GM12874 (cell line): Measurements from ENCODE around the gene SHANK1.

Experiments used
- TF ChIP-seq, protein P1 (sequence below): IDR thresholded peaks from 2 replicates; pipeline ENCODE4 v1.5.1; 2011; ENCODE audit warnings: low read depth, mild to moderate bottlenecking, control low read depth, low read length, moderate library complexity; ENCODE audit not compliant: insufficient read depth

The SHANK1 gene

DNA sequence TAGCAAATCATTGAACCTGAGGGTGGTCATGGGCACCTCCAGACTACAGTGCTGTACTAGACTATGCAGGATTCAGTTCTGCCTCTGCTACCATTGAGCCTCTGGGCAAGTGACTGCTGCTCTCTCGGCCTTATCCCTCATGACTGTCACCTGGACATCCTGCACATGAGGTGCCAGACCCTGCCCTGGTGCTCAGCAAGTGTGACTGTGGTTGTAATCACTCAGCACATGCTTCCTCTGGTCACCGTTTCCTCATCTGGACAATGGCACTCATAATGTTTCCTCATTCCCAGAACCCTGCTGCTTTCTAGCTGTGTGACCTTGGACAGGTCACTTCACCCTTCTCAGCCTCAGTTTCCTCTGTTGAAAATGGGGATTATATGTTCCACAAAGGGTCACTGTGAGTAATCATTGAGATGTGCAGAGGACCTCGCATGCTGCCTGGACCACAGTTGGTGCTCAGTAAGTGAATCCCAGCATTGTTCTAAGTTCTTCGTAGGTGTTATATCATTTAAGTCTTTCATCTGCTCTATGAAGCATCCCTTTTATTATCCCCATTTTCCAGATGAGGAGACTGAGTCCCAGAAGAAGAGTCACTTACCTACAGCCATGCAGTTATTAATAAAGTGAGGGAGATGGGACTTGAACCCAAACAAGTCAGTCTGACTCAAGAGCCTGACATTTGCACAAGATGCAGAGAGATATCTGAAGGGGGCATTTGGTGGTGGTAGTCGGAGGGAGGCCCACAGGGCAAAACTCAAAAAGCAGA lies 83.1 kb downstream of the SHANK1 start:
- TF ChIP-seq, protein P1, sequence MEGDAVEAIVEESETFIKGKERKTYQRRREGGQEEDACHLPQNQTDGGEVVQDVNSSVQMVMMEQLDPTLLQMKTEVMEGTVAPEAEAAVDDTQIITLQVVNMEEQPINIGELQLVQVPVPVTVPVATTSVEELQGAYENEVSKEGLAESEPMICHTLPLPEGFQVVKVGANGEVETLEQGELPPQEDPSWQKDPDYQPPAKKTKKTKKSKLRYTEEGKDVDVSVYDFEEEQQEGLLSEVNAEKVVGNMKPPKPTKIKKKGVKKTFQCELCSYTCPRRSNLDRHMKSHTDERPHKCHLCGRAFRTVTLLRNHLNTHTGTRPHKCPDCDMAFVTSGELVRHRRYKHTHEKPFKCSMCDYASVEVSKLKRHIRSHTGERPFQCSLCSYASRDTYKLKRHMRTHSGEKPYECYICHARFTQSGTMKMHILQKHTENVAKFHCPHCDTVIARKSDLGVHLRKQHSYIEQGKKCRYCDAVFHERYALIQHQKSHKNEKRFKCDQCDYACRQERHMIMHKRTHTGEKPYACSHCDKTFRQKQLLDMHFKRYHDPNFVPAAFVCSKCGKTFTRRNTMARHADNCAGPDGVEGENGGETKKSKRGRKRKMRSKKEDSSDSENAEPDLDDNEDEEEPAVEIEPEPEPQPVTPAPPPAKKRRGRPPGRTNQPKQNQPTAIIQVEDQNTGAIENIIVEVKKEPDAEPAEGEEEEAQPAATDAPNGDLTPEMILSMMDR: no peak

DNA sequence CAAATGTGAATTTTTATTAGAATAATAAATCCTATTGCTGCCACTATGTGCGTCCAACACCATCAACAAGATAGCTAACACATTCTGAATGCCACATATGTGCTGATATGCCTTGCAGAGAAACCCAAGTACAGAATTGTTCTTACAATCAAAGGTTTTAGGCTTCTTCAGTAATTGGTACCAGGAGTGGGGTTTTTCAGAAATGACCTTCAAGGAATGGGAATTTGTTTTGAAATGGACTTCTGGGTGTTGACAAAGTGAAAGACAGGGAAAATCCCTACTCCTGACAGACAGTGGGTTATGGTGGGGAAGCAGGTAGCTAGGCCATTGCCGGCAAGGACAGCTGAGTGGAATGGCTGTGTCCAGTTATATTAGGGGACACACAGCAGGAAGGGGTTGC lies 85.6 kb downstream of the SHANK1 start:
- TF ChIP-seq, protein P1: no peak

DNA sequence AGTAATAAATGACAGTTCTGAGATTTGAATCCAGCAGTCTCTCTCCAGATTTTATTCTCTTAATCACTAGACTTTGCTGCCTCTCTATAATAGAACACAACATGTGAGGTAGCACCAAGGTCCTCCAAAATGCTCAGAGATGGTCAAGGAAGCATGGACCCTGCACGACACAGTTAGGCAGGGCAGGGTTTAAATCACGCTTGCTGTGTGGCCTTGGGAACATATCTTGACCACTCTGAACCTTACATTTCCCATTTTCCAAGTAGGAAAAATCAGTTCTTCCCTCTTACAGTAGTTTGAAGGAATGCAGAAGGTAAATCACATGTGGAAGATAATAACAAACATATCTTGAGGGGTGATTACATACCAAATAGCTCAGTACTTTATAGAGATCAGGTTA lies 86.2 kb downstream of the SHANK1 start:
- TF ChIP-seq, protein P1: no peak

DNA sequence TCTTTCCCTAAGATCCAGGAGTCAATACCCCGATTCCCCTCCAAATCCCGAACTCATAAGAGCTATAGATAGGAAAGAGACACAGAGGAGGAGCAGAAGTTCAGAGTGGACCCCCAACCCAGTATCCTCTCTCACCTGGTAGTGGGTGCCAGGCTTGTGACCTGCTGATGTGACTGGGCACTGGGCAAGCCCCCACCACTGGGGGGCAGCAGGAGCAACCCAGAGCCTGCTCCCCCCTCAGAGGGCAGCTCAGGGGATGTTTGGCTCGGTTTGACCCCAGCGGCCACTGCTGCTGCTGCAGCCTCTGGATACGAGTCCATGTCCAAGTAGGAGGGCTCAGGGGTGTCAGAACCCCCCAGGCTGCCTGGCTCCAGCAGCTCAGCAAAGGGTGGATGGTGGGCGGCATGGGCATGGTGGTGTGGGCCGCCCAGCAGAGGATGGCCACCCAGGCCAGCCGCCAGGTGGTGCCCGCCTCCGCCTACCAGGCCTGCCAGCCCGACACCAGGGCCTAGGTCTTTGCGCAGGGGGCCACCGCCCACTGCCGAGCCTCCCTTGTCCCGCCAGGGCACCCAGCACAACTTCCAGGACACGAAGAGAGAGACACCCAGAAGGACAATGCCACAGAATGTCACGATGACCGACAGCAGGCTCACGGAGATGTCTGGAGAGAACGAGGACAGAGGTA lies 87.3 kb downstream of the SHANK1 start:
- TF ChIP-seq, protein P1: 0 out of 2 replicates have a peak, but pooled peaks have one; percentile 1

DNA sequence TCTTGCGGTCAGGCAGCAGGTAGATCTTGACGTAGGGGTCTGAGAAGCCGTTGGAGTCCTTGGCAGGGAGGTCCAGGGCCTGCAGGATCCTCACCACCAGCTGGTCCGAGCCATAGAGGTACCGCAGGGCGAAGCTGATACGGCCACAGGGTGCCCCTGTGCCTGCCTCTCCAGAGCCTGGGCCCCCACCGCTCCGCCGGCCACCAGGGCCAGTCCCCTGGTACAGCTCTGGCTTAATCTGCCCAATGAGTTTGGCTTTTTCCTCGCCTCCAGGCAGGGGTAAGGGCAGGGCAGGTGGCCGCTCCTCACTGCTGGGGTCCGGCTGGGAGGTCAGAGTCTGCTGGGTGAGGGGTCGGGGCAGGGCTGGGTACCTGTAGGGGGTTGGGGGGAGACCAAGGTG lies 89.8 kb downstream of the SHANK1 start:
- TF ChIP-seq, protein P1: no peak

DNA sequence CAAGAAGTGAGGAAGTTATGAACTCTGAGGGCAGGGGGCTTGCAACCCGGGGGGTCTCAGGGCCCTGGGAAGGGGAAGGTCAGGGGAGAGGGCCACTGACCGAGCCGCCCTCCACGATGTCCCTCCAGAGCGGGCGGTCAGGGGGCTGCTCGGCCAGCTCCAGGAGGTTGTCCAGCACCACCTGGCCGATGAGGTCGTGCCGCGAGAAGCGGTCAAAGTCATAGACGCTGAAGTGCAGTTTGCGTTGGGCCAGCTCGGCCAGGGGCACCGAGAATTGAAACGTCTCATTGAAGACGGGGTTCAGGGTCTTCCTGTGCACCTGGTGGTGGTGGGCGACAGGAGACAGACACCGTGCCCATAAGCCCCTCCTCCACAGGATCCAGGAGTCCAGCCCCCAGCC lies 90.4 kb downstream of the SHANK1 start:
- TF ChIP-seq, protein P1: no peak

DNA sequence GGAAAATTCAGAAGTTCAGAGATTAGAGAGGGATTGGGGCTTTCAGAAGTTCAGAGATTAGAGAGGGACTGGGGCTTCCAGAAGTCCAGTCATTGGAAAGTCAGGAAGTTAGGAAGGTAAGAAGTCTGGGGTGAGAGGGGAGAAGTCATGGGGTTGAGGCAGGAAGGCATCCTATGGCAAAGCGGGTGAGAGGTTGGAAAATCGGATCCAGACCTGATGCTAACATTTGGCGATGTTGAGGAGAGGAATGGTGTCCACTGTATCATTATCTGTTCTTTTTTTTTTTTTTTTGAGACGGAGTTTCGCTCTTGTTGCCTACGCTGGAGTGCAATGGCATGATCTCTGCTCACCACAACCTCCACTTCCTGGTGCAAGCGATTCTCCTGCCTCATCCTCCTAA lies 91.1 kb downstream of the SHANK1 start:
- TF ChIP-seq, protein P1: no peak
